T47D (cell line): ENCODE measurements around the gene PPP1R9B.

Experiments used
- DNase-seq, 2 experiments: peaks; one replicate each; pipeline versions ENCODE4 v3.0.0 to v3.0.0-alpha.2; 2011 to 2012; ENCODE audit warnings: low read depth in 1 of 2, low spot score in 1 of 2
- JUND ChIP-seq: IDR thresholded peaks from 2 replicates; pipeline ENCODE4 v1.6.1; 2012; ENCODE audit warnings: low read depth
- in situ Hi-C: cut with HindIII; loops from 2 replicates; pipeline ENCODE4 v1.10.0; 2016; ENCODE audit warnings: low sequenced_read_pairs, low pct_unique_long_range_greater_than_20kb

Gene PPP1R9B

GRCh38 chr17:50094243-50094752 lies 56.2 kb downstream of the PPP1R9B start:
- TF ChIP-seq JUND = no peak
- DNase-seq = peak; percentile 86 to 93
- in situ Hi-C loops = no loop called here

- TF ChIP-seq JUND = no peak
- no peak for DNase-seq
- in situ Hi-C loops = no loop called here
Measured at GRCh38 chr17:50093807-50094206, 56.7 kb downstream of the PPP1R9B start.

GRCh38 chr17:50093246-50093645 lies 57.2 kb downstream of the PPP1R9B start:
- TF ChIP-seq JUND = no peak
- in situ Hi-C loops = no loop called here

GRCh38 chr17:50091918-50092285 lies 58.6 kb downstream of the PPP1R9B start:
- in situ Hi-C loops = no loop called here
- DNase-seq = no peak
- no peak for TF ChIP-seq JUND

More at GRCh38 chr17:50093246-50093645, 57.2 kb downstream of the PPP1R9B start:
- DNase-seq = no peak

- no peak for DNase-seq
- TF ChIP-seq JUND = no peak
- in situ Hi-C loops = no loop called here
Measured at GRCh38 chr17:50090971-50091917, 59.2 kb downstream of the PPP1R9B start.

- no peak for DNase-seq
Measured at GRCh38 chr17:50090071-50090470, 60.4 kb downstream of the PPP1R9B start.

GRCh38 chr17:50088952-50089825 lies 61.3 kb downstream of the PPP1R9B start:
- DNase-seq = no peak
- no peak for TF ChIP-seq JUND
- in situ Hi-C loops = no loop called here

More at GRCh38 chr17:50090071-50090470, 60.4 kb downstream of the PPP1R9B start:
- in situ Hi-C loops = no loop called here
- no peak for TF ChIP-seq JUND

GRCh38 chr17:50087912-50088405 lies 62.5 kb downstream of the PPP1R9B start:
- DNase-seq = no peak
- no peak for TF ChIP-seq JUND
- in situ Hi-C loops = no loop called here

- DNase-seq = peak; percentile 82 to 88
- TF ChIP-seq JUND = no peak
- in situ Hi-C loops = no loop called here
Measured at GRCh38 chr17:50087246-50087911, 63.1 kb downstream of the PPP1R9B start.
